AG04450 (cell line): ENCODE results near the gene KLRK1. TPM values are rescaled to one million over a fixed set of nuclear protein-coding genes. Genes with fewer than 3 reads are reported as not detected.
"Not testable (repeated sequence)": the region's sequence is repeated elsewhere in the genome, so short reads cannot be mapped to it uniquely, and the experiment has no call there.

Source experiments
- CTCF ChIA-PET: fragments of 300-600, 350-600 bp; formaldehyde crosslinking; extraction: SDS; loops from one replicate; lab custom pipeline; 2022; ENCODE audit warnings: antibody characterized with exemption, inconsistent platforms; lab: Charles Lee
- POLR2A ChIA-PET: fragments of 350-600 bp; formaldehyde crosslinking; extraction: SDS; loops from one replicate; lab custom pipeline; 2021; ENCODE audit warnings: antibody characterized with exemption, inconsistent platforms; lab: Yijun Ruan, JAX
- DNase-seq: peaks from one replicate; pipeline ENCODE4 v3.0.0-alpha.2; 2011; ENCODE audit warnings: low read depth, low spot score
- H3K27ac ChIP-seq: one replicate; pipeline ENCODE4 v1.5.1; 2012; ENCODE audit warnings: low read depth, low read length, control low read depth
- H3K27me3 ChIP-seq: one replicate; pipeline ENCODE4 v1.6.0; 2012; ENCODE audit warnings: low read length; ENCODE audit not compliant: control insufficient read depth, insufficient read depth
- H3K4me3 ChIP-seq: 2 replicates; pipeline ENCODE4 v1.5.1; 2011; ENCODE audit warnings: mild to moderate bottlenecking, low read depth, low read length, control low read depth
- H3K9me3 ChIP-seq: 2 replicates; pipeline ENCODE4 v1.5.1; 2012; ENCODE audit warnings: low read length; ENCODE audit not compliant: control insufficient read depth, insufficient read depth
- CTCF ChIP-seq: IDR thresholded peaks from 2 replicates; pipeline ENCODE4 v1.5.1; 2011; ENCODE audit warnings: low read depth, low read length, control low read depth, inconsistent platforms
- polyA plus RNA-seq: library from polyadenylated mRNA; depleted of rRNA; stranded (reverse); fragments of >200 nt; gene quantifications from 2 replicates; pipeline ENCODE4 v1.2.3, GENCODE V29; 2011

The KLRK1 gene
- polyA plus RNA-seq, 1 experiment: not detected

GRCh38 chr12:10393291-10393690 is 3.5 kb upstream of the KLRK1 start:
- TF ChIP-seq CTCF: no peak
- ChIA-PET POLR2A (no interaction called here), CTCF (interaction anchor here (1.3 to 2.2 kb wide), 2 partner anchors 27 to 157 kb away, joined by 6 read pairs; no protein-coding TSS in a partner anchor)
- H3K27ac ChIP-seq: no peak overlapping the region
- DNase-seq: no peak
- no peak overlapping the region for H3K4me3 ChIP-seq
- no peaks in the 10 kb centered on the region for H3K9me3 ChIP-seq
- no peaks in the 10 kb centered on the region for H3K27me3 ChIP-seq

- Histone ChIP-seq H3K27me3 (no peaks in the 10 kb centered on the region), H3K4me3 (no peak overlapping the region), H3K9me3 (no peaks in the 10 kb centered on the region), H3K27ac (no peak overlapping the region)
- ChIA-PET POLR2A (no interaction called here), CTCF (interaction anchor here (1.3 to 2.2 kb wide), 2 partner anchors 26 to 156 kb away, joined by 6 read pairs; no protein-coding TSS in a partner anchor)
- no peak for DNase-seq
- TF ChIP-seq CTCF: no peak
Measured at GRCh38 chr12:10392394-10392930, 2.6 kb upstream of the KLRK1 start.

- DNase-seq, H3K9me3 ChIP-seq, H3K4me3 ChIP-seq, H3K27me3 ChIP-seq, H3K27ac ChIP-seq, POLR2A ChIA-PET: not testable (repeated sequence)
- CTCF ChIA-PET: interaction anchor here (0.8 to 2.2 kb wide), 3 partner anchors 25 to 640 kb away, joined by 4 to 6 read pairs (median 6); no protein-coding TSS in a partner anchor
Measured at GRCh38 chr12:10390991-10391390, 1.1 kb upstream of the KLRK1 start.

- ChIA-PET CTCF (interaction anchor here (0.7 kb wide), 1 partner anchor 153 kb away, joined by 4 read pairs; no protein-coding TSS in a partner anchor), POLR2A (no interaction called here)
Measured at GRCh38 chr12:10388624-10389413, 1.0 kb downstream of the KLRK1 start.

GRCh38 chr12:10387498-10387897 is 2.3 kb downstream of the KLRK1 start:
- H3K27ac ChIP-seq, DNase-seq, H3K27me3 ChIP-seq, CTCF ChIA-PET, H3K9me3 ChIP-seq, H3K4me3 ChIP-seq, POLR2A ChIA-PET: not testable (repeated sequence)

More at GRCh38 chr12:10388624-10389413, 1.0 kb downstream of the KLRK1 start:
- H3K9me3 ChIP-seq: no peaks in the 10 kb centered on the region
- no peak overlapping the region for H3K27ac ChIP-seq
- DNase-seq: no peak
- TF ChIP-seq CTCF: no peak
- no peaks in the 10 kb centered on the region for H3K27me3 ChIP-seq
- no peak overlapping the region for H3K4me3 ChIP-seq

GRCh38 chr12:10386857-10387256 is 3.0 kb downstream of the KLRK1 start:
- ChIA-PET CTCF (no interaction called here), POLR2A (no interaction called here)
- no peaks in the 10 kb centered on the region for H3K9me3 ChIP-seq
- no peak for TF ChIP-seq CTCF
- H3K27me3 ChIP-seq: no peaks in the 10 kb centered on the region
- no peak overlapping the region for H3K4me3 ChIP-seq
- no peak overlapping the region for H3K27ac ChIP-seq
- no peak for DNase-seq
